HG02678 (cell line): ENCODE results near the gene LRRC45.

Source experiments
- ATAC-seq: cut with Tn5 transposase; IDR thresholded peaks from one replicate; pipeline ENCODE4 v1.9.1; 2021; ENCODE audit warnings: mild to moderate bottlenecking, moderate library complexity; ENCODE audit not compliant: unreplicated experiment

LRRC45 gene

DNA sequence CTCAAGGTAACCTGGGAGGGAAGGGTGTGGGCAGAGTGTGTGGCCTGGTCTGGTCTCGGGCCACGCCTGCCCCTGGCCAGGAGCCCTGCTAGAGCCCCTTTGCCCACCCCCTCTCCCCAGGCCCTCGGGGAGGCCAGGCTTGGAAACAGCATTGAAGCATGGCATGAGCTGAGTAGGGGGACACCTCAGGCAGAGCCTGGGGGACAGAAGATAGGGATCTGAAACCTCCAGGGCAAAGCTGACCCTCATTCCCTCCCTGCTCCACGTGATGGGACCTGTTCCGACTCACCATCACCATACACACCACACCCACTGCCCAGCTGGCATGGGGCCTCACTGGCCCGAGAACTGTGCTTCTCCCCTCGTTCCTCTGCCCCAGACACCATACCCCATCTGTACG, 26.0 kb downstream of the LRRC45 start:
- ATAC-seq, result no peak

DNA sequence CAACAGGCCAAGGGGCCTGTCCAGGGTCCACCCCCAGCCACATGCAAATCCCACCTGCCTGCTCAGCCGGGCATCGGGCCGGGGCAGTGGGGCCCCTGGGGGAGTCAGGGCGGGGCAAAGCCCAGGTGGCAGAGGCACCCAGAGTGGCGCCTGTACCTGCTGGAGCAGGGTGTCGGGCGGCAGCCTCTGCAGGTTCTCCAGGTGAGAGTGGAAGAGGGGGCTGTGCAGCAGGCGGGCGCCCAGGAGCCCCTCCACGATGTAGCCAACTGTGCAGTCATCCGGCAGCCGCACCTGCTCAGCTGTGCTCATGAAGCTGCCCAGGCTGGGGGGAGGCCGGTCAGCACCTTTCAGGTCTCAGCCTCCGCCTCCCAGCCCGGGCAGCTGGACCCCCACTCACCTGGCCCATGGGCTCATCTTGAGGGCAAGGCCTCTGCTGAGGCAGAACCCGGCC, 26.4 kb downstream of the LRRC45 start:
- no peak for ATAC-seq

DNA sequence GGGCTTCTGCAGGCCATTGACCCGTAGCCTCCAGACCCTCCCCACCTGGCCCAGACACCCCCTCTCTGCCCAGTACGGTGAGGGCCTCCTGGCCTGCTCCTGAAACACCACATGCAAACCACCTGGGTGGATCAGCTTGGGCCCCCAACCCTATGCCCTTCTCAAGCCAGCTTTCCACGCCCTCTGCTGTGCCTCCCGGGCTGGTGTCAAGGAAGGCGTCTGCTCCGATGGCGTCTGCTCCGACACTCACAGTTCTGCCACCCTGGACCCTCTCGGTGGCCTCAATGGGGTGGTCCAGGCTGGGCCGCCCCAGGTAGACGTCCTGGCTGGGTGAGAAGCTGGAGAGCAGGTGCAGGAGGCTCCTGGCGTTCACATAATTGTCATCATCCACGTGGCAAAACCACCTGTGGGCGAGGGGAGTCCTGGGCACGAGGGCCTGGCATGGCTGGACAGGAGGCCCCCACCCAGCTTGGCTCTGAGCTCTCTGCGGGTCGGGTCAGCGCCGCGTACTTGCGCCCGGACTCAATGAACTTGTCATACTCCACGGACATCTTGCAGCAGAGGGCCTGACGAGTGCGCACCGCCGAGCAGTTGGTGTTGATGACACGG, 27.2 kb downstream of the LRRC45 start:
- no peak for ATAC-seq

DNA sequence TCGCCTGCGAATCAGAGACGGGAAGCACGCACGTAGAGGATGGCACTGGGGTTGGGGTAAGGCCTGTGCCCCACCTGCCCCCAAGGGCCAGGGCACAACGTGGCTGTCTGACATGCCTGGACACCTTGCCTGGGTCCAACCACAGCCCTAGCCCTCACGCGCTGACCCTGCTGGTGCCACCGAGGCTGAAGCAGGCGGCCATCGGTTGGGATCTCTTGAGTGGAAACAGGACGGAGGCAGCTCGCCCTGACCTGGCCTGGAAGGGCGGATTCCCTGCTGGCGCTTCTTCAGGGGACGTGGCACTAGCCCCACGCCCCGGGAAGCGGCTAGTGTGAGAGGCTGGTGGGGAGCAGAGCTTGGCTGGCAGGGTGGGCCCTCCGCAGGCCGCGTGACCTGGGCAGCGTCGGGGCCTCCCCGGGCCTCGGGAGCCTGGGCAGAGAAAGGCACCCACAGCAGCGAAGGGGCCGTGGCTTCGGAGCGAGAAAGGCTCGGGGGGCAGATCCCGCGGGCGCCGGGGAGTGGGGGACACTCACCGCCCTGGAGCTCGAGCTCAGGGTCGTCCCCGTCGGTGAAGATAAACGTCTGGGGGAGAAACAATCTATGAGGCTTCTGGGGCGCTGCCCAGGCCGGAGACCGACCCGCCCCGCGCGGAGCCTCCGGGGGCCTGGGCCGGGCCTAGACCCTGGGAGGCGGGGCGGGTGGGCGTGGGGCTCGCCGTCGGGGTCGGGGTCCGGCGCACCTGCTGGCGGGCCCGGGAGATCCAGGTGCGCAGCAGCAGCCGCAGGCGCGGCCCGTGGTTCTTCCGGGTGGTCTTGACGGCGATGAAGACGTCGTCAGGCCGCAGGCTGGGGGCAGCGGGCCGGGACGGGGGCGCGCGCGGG, 27.9 kb downstream of the LRRC45 start:
- no peak for ATAC-seq

GRCh38 chr17:82051776-82052637, 28.9 kb downstream of the LRRC45 start, which contains the start of the genes GPS1 and RFNG:
Gene GPS1 (plus strand): TSS chr17:82051898. CDS start chr17:82051932, 34 bp downstream.
Gene RFNG (minus strand): TSS chr17:82051811. CDS start chr17:82051766, 45 bp downstream.
- no peak for ATAC-seq

DNA sequence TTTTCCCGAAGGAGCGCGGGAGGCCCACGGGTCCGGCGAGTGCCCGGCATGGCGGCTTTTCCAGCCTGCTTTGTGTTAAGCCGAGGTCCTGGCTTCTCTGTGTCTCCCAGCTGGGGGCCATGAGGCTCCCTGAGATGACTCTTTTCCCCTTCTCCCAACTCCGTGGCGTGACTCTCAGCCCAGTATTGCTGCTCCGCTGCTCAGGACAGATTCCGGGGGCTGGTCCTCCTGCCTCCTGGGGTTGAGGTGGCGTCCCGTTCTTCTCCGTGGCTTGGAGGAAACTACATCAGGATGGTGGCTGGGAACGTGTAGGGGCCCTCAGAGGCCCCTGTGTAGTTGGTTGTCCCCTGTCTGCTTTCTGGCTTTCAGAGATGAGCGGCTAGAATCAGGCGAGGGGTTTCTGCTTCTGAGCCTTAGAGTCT, 29.5 kb downstream of the LRRC45 start:
- no peak for ATAC-seq

GRCh38 chr17:82053130-82053529, 30.0 kb downstream of the LRRC45 start:
- ATAC-seq, result no peak

DNA sequence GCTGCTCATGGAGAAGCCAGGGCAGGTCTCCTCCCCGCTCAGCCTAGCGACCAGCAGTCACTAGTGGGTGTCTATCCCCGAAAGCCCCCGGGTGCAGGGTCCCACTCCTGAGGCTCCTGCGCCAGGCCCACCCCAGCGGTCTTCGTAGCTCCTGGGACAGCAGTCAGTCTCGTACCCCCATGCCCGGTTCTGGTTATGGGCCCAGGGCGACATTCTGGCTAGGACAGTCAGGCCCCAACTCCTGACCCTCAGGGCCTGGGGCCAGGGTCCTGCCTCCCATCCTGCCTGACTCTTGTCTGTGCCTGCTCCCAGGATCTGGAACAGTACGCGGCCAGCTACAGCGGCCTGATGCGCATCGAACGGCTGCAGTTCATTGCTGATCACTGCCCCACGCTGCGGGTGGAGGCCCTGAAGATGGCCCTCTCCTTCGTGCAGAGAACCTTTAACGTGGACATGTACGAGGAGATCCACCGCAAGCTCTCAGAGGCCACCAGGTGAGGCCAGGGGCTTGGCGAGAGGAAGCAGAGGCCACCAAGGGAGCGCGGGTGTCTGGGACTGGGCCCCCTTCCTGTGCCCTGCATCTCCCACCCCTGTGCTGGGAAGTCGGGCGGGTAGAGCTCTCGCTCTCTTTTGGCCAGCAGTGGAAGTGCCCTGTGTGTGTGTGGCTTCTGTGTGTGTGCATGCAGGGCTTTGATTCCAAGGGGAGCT, 30.6 kb downstream of the LRRC45 start:
- no peak for ATAC-seq

DNA sequence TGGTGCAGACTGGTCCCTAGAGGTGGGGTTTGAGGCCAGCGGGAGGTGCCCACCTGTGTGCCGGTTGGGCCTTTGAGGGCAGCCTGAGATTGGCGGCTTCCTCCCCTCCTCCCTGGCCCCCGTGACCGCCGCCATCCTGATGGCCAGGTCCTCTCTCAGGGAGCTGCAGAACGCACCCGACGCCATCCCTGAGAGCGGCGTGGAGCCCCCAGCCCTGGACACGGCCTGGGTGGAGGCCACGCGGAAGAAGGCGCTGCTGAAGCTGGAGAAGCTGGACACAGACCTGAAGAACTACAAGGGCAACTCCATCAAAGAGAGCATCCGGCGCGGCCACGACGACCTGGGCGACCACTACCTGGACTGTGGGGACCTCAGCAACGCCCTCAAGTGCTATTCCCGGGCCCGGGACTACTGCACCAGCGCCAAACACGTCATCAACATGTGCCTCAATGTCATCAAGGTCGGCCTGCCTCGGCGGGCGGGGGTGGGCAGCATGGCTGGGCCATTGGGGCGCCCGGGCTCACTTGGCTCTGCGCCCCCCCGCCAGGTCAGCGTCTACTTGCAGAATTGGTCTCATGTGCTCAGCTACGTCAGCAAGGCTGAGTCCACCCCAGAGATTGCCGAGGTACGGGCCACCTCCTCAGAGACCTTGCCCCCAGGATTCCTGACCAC, 31.4 kb downstream of the LRRC45 start:
- no peak for ATAC-seq

DNA sequence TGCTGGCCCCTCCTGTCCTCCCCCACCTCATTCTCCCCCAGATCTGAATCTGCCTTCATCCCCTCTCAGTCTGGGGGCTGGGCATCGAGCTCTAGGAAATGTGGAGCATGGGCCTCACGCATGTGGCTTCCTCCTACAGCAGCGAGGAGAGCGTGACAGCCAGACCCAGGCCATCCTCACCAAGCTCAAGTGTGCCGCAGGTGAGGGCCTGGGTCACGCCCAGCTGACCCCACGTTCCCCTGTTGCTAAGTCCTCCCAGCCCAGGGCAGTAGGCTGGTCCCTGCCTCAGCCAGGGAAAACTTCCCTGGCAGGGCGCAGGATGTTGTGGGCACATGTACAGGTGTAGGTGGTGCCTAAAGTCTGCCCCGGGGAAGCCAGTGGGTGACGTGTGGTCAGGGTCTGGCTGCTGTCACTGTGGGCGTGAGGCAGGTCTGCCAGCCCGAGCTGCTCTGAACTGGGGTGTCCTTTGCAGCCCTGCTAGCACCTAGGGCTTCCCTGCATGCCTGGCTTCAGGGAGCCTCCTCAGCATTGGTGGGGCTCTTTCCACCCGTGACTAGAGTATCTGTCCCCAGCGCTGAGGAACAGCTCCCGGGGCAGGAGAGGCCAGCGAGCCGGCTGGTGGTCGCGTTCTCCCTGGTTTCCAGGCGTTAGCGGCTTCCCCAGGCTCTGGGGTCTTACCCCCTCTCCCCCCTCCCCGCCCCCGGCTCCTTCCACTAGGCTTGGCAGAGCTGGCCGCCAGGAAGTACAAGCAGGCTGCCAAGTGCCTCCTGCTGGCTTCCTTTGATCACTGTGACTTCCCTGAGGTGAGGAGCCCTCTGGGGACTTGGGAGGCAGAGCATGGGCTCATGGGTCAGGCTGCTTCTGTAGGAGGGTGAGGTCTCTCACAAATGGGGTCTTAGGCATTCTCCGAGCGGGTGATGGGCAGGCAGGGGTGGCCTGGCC, 32.2 kb downstream of the LRRC45 start:
- ATAC-seq, result no peak

DNA sequence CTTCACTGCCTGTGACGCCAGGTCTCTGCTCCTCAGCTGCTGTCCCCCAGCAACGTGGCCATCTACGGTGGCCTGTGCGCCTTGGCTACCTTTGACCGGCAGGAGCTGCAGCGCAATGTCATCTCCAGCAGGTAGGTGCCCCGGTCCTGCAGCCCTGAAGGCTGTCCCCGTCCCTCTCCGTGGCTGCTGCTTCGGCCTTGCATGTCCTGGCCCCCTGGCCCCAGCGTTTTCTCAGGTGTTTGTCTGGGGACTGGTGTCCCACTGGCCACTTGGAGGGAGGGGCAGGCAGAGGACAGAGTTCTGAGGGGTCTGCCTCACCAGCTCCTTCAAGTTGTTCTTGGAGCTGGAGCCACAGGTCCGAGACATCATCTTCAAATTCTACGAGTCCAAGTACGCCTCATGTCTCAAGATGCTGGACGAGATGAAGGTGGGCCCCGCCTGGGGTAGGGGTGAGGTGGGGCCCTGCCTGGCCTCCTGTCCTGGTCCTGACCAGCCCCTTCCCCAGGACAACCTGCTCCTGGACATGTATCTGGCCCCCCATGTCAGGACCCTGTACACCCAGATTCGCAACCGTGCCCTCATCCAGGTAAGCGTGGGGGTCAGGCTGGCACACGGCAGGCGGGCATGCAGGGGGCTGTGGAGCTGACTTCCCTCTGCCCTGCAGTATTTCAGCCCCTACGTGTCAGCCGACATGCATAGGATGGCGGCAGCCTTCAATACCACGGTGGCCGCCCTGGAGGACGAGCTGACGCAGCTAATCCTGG, 33.0 kb downstream of the LRRC45 start:
- no peak for ATAC-seq

GRCh38 chr17:82056729-82057621, 33.9 kb downstream of the LRRC45 start:
- no peak for ATAC-seq

GRCh38 chr17:82058230-82058854, 35.2 kb downstream of the LRRC45 start:
- no peak for ATAC-seq

GRCh38 chr17:82058855-82059249, 35.7 kb downstream of the LRRC45 start:
- no peak for ATAC-seq

GRCh38 chr17:82059272-82060000, 36.3 kb downstream of the LRRC45 start:
- no peak for ATAC-seq

GRCh38 chr17:82060001-82060380, 36.9 kb downstream of the LRRC45 start:
- no peak for ATAC-seq
